Ascending aorta (tissue), 2 donors: ENCODE measurements around the gene CRIP3. TPM values are rescaled to one million over a fixed set of nuclear protein-coding genes. Genes with fewer than 3 reads are reported as not detected.

Experiments used
- DNase-seq, 2 donors: peaks; one replicate each; pipeline ENCODE4 v3.0.0-alpha.2; 2019; ENCODE audit warnings: low spot score in 2 of 2
- H3K27ac ChIP-seq, 2 donors: fragments of 200-600 bp; sonication (generic); one replicate each; pipeline ENCODE4 v1.5.1; 2016 to 2017; ENCODE audit warnings: mild to moderate bottlenecking in 1 of 2
- H3K27me3 ChIP-seq: fragments of 200-600 bp; sonication (generic); one replicate; pipeline ENCODE4 v1.5.1; 2017
- H3K36me3 ChIP-seq, 2 donors: fragments of 200-600 bp; sonication (generic); one replicate each; pipeline ENCODE4 v1.5.1; 2016
- H3K4me1 ChIP-seq, 2 donors: fragments of 200-600 bp; sonication (generic); one replicate each; pipeline ENCODE4 v1.5.1; 2016 to 2017; ENCODE audit warnings: mild to moderate bottlenecking in 1 of 2
- H3K4me3 ChIP-seq, 2 donors: fragments of 200-600 bp; sonication (generic); one replicate each; pipeline ENCODE4 v1.5.1; 2016 to 2017; ENCODE audit warnings: mild to moderate bottlenecking in 1 of 2
- H3K9me3 ChIP-seq, 2 donors: fragments of 200-600 bp; sonication (generic); one replicate each; pipeline ENCODE4 v1.5.1; 2016
- CTCF ChIP-seq, 3 experiments: fragments of 200-600 bp in 2 of 3; fragments of 450-650 bp in 1 of 3; sonication (generic) in 2 of 3; IDR thresholded peaks; one replicate each; pipeline ENCODE4 v1.5.1; 2016 to 2019; ENCODE audit warnings: antibody characterized with exemption in 3 of 3, mild to moderate bottlenecking in 1 of 3, moderate library complexity in 1 of 3
- intact Hi-C: fragments of 100-400 bp; cut with DNase I; formaldehyde crosslinking; loops from one replicate; pipeline ENCODE4 v1.15.1; 2023
- total RNA-seq: library from RNA; depleted of rRNA; stranded (reverse); fragments of >200 nt; gene quantifications from one replicate; pipeline ENCODE4 v1.1.0, GENCODE V29; 2016

The CRIP3 gene
- total RNA-seq, 1 donor from 2014 or later: not detected

GRCh38 chr6:43295456-43295855 is 13.2 kb downstream of the CRIP3 start:
- Histone ChIP-seq H3K9me3 (no peaks in the 10 kb centered on the region), H3K27ac (no peak overlapping the region), H3K27me3 (no peaks in the 10 kb centered on the region), H3K4me3 (no peak overlapping the region), H3K36me3 (no peaks in the 10 kb centered on the region), H3K4me1 (no peaks in the 10 kb centered on the region)
- peak in 1 of 2 donors; percentile 3 for DNase-seq
- intact Hi-C loops: no loop called here
- TF ChIP-seq CTCF (IDR thresholded peaks at IDR 0.05): no peak

GRCh38 chr6:43294536-43294935 is 14.1 kb downstream of the CRIP3 start:
- Histone ChIP-seq H3K27ac (no peak overlapping the region), H3K4me3 (no peak overlapping the region), H3K9me3 (no peaks in the 10 kb centered on the region), H3K36me3 (no peaks in the 10 kb centered on the region), H3K27me3 (no peaks in the 10 kb centered on the region), H3K4me1 (no peaks in the 10 kb centered on the region)
- DNase-seq: peak in 1 of 2 donors; percentile 2
- intact Hi-C loops: no loop called here
- TF ChIP-seq CTCF (IDR thresholded peaks at IDR 0.05): no peak

- H3K36me3 ChIP-seq: no peaks in the 10 kb centered on the region
- H3K27me3 ChIP-seq: no peaks in the 10 kb centered on the region
- intact Hi-C loops: no loop called here
- H3K4me3 ChIP-seq: no peak overlapping the region
- H3K27ac ChIP-seq: no peak overlapping the region
- no peaks in the 10 kb centered on the region for H3K4me1 ChIP-seq
- no peaks in the 10 kb centered on the region for H3K9me3 ChIP-seq
- no peak for DNase-seq
- TF ChIP-seq CTCF (IDR thresholded peaks at IDR 0.05): no peak
Measured at GRCh38 chr6:43293698-43294097, 14.9 kb downstream of the CRIP3 start.

GRCh38 chr6:43292763-43293318 is 15.8 kb downstream of the CRIP3 start:
- Histone ChIP-seq H3K27ac (no peak overlapping the region), H3K27me3 (no peaks in the 10 kb centered on the region), H3K4me3 (no peak overlapping the region), H3K36me3 (no peaks in the 10 kb centered on the region), H3K4me1 (no peaks in the 10 kb centered on the region), H3K9me3 (no peaks in the 10 kb centered on the region)
- DNase-seq: no peak
- no peak for TF ChIP-seq CTCF (IDR thresholded peaks at IDR 0.05)
- intact Hi-C loops: no loop called here

GRCh38 chr6:43292341-43292740 is 16.3 kb downstream of the CRIP3 start:
- Histone ChIP-seq H3K27ac (no peak overlapping the region), H3K36me3 (no peaks in the 10 kb centered on the region), H3K4me1 (no peaks in the 10 kb centered on the region), H3K4me3 (no peak overlapping the region), H3K27me3 (no peaks in the 10 kb centered on the region), H3K9me3 (no peaks in the 10 kb centered on the region)
- DNase-seq: no peak
- intact Hi-C loops: no loop called here
- TF ChIP-seq CTCF (IDR thresholded peaks at IDR 0.05): no peak

- DNase-seq: no peak
- TF ChIP-seq CTCF (IDR thresholded peaks at IDR 0.05): no peak
- H3K4me3 ChIP-seq: no peak overlapping the region
- intact Hi-C loops: no loop called here
- no peaks in the 10 kb centered on the region for H3K4me1 ChIP-seq
- no peaks in the 10 kb centered on the region for H3K9me3 ChIP-seq
- H3K36me3 ChIP-seq: no peaks in the 10 kb centered on the region
- no peak overlapping the region for H3K27ac ChIP-seq
- H3K27me3 ChIP-seq: no peaks in the 10 kb centered on the region
Measured at GRCh38 chr6:43291708-43292107, 16.9 kb downstream of the CRIP3 start.
